ENCODE results near the gene PIAS1.

GRCh38 chr15:68047826-68048225 is 6.3 kb upstream of the PIAS1 start:
- TF ChIP-seq CTCF (IDR thresholded peaks at IDR 0.05; ENCODE audit: low read length) (no peak), EZH2phosphoT487 (IDR thresholded peaks at IDR 0.05; ENCODE audit: low read length) (no peak)
